PC-3 (cell line): Measurements from ENCODE around the gene AKR1C8.

Experiments used
- CTCF ChIP-seq: fragments of 300-600 bp; sonication (generic); conservative IDR thresholded peaks from 2 replicates; pipeline ENCODE4 v1.5.1; 2017; ENCODE audit warnings: antibody characterized with exemption, low read depth, mild to moderate bottlenecking, low read length
- EZH2phosphoT487 ChIP-seq: fragments of 300-600 bp; sonication (generic); IDR thresholded peaks from 2 replicates; pipeline ENCODE4 v1.6.1; 2018; ENCODE audit warnings: mild to moderate bottlenecking, antibody characterized with exemption, low read length, borderline replicate concordance

GRCh38 chr10:5195727-5196374 is 10.9 kb upstream of the AKR1C8 start:
- no peak for TF ChIP-seq CTCF
- no peak for TF ChIP-seq EZH2phosphoT487
